ENCODE measurements around the gene RFESD. TPM values are rescaled to one million over a fixed set of nuclear protein-coding genes. Genes with fewer than 3 reads are reported as not detected.

Gene RFESD
- total RNA-seq, 6 experiments from 2014 or later, result 2.2 to 3.7 (median 2.3) TPM

DNA sequence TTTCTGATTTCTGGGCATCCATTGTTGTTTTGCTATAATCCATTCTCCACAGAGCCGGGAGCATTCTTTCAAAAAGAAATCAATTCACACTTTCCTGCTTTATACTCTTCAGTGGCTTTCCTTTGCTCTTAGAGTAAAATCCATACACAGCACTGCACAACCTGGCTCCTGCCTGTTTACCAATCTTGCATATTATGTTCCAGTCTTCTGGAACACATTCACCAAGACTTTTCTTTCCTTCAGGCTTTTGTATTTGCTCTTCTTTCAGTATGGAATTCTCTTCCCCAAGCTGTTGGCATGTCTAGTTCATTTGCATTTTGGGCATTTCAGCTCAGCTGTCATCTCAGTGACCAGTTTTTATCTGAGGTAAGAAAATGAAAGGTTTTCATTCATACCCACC, 6.3 kb downstream of the RFESD start:
- Mint-ChIP-seq H3K4me3 (no peak overlapping the region), H3K36me3 (ENCODE audit: low read depth) (no peaks in the 10 kb centered on the region), H3K27me3 (ENCODE audit: insufficient read depth) (no peaks in the 10 kb centered on the region)

GRCh38 chr5:95654196-95654595, 7.6 kb downstream of the RFESD start:
- no peak for DNase-seq
- Mint-ChIP-seq H3K27ac (no peak overlapping the region), H3K4me3 (no peak overlapping the region), H3K4me1 (ENCODE audit: low read depth) (no peaks in the 10 kb centered on the region), H3K27me3 (ENCODE audit: insufficient read depth) (no peaks in the 10 kb centered on the region), H3K9me3 (no peaks in the 10 kb centered on the region), H3K36me3 (ENCODE audit: low read depth) (no peaks in the 10 kb centered on the region)
- TF ChIP-seq, protein P1, sequence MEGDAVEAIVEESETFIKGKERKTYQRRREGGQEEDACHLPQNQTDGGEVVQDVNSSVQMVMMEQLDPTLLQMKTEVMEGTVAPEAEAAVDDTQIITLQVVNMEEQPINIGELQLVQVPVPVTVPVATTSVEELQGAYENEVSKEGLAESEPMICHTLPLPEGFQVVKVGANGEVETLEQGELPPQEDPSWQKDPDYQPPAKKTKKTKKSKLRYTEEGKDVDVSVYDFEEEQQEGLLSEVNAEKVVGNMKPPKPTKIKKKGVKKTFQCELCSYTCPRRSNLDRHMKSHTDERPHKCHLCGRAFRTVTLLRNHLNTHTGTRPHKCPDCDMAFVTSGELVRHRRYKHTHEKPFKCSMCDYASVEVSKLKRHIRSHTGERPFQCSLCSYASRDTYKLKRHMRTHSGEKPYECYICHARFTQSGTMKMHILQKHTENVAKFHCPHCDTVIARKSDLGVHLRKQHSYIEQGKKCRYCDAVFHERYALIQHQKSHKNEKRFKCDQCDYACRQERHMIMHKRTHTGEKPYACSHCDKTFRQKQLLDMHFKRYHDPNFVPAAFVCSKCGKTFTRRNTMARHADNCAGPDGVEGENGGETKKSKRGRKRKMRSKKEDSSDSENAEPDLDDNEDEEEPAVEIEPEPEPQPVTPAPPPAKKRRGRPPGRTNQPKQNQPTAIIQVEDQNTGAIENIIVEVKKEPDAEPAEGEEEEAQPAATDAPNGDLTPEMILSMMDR (IDR thresholded peaks at IDR 0.05), result no peak

More for the DNA sequence above, 6.3 kb downstream of the RFESD start:
- Mint-ChIP-seq H3K27ac (no peak overlapping the region), H3K9me3 (no peaks in the 10 kb centered on the region), H3K4me1 (ENCODE audit: low read depth) (peaks cover 4% of the 10 kb centered on the region; the same call in 1 of the 2 replicates)
- no peak for DNase-seq
- TF ChIP-seq, protein P1 (IDR thresholded peaks at IDR 0.05), result no peak

DNA sequence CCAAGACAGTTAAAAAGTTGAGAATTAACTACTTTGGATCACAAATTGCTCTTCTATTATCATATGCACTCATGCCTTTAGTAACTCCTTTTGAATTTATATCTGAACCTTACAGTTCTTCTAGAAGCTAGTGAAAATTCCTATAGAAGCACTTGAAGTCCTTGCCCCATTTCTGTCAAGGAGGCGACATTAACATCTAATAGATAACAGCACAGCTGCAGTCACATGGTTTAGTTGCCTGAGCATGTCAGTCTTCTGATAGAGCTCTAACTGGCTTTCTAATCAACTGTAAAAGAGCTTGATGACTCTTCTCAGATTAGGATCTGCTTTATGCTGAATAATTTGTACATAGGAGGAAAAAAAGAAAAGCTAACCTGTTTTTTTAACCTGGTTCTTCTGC, 9.0 kb downstream of the RFESD start:
- Mint-ChIP-seq H3K9me3 (no peaks in the 10 kb centered on the region), H3K36me3 (ENCODE audit: low read depth) (no peaks in the 10 kb centered on the region), H3K4me1 (ENCODE audit: low read depth) (no peaks in the 10 kb centered on the region), H3K27ac (no peak overlapping the region), H3K4me3 (no peak overlapping the region), H3K27me3 (ENCODE audit: insufficient read depth) (no peaks in the 10 kb centered on the region)
- TF ChIP-seq, protein P1 (IDR thresholded peaks at IDR 0.05), result no peak
- no peak for DNase-seq

DNA sequence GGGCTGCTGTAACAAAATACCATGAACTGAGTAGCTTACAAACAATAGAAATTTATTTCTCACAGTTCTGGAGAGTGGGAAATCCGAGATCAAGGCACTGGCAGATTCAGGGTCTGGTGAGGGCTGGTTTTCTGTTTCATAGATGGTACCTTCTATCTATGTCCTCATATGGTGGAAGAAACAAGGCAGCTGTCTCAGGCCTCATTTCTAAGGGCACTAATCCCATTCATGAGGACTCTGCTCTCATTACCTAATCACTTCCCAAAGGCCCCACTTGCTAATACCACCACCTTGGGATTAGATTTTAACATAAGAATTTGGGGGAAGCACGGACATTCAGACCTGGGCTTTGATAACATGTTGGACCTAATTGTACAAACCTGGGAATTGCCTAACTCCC, 13.5 kb downstream of the RFESD start:
- Mint-ChIP-seq H3K27ac (no peak overlapping the region), H3K27me3 (ENCODE audit: insufficient read depth) (no peaks in the 10 kb centered on the region), H3K36me3 (ENCODE audit: low read depth) (no peaks in the 10 kb centered on the region), H3K9me3 (no peaks in the 10 kb centered on the region), H3K4me3 (no peak overlapping the region), H3K4me1 (ENCODE audit: low read depth) (peaks cover 11% of the 10 kb centered on the region)
- TF ChIP-seq, protein P1 (IDR thresholded peaks at IDR 0.05), result no peak
- DNase-seq, result no peak

DNA sequence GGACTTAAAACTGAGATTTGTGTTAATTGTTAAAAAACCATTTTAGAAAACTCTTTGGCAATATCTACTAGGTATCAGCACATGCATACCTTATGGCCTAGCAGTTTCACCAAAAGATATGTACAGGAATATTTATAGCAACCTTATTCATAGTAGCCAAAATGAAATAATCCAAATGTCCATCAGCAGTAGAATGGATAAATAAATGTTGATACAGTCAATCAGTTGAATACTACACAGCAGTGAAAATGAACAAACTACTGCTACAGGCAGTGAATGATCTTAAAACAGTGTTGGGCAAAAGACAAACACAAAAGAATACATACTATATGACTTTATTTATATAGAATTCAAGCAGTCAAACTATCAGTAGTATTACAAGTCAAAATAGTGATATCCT, 16.4 kb downstream of the RFESD start:
- TF ChIP-seq, protein P1 (IDR thresholded peaks at IDR 0.05), result no peak
- Mint-ChIP-seq H3K27ac (no peak overlapping the region), H3K4me1 (ENCODE audit: low read depth) (peaks cover 16% of the 10 kb centered on the region), H3K27me3 (ENCODE audit: insufficient read depth) (no peaks in the 10 kb centered on the region), H3K36me3 (ENCODE audit: low read depth) (no peaks in the 10 kb centered on the region), H3K9me3 (no peaks in the 10 kb centered on the region), H3K4me3 (no peak overlapping the region)
- no peak for DNase-seq
